ENCODE results near the gene RAB17.

The RAB17 gene

DNA sequence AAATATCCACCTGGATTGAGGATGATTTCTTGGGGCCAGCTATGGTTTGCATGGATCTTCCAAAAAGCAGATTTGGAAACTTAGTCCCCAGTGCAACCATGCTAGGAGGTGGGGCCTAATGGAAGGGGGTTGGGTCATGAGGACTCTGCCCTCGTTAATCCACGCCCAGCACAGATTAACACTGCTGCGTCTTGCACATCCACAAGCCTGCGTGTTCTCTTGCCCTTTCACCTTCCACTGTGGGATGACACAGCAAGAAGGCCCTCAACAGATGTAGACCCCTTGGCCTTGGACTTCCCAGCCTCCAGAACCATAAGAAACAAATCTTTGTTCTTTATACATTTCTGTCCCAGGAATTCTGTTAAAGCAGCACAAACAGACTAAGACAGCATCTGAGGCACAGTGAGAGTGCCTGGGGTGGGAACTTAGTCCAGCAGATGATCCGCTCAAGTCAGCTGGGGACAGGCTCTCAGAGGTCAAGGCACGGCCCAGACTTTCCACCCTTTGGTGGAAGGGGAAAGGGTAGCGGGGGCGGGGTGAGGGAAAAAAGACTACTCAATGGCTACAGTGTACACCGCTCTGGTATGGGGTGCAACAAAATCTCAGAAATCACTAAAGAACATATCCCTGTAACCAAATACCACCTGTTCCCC, 2.4 kb downstream of the RAB17 start:
- H3K4me3 ChIP-seq (ENCODE audit: low read length): no peak overlapping the region; the same call in 1 of the 2 replicates
- no peak for DNase-seq (ENCODE audit: low read depth, low spot score)
- no peaks in the 10 kb centered on the region for H3K9me3 ChIP-seq (ENCODE audit: control insufficient read depth, insufficient read depth, low read length)
- WGBS (ENCODE audit: insufficient coverage, insufficient read length): no CpG with 5 or more reads among the region's 9 CpGs
- peaks cover 9% of the 10 kb centered on the region for H3K4me1 ChIP-seq (ENCODE audit: control insufficient read depth, insufficient read depth, low read length)
- no peaks in the 10 kb centered on the region for H3K27me3 ChIP-seq (ENCODE audit: control insufficient read depth, insufficient read depth, low read length)
- H3K36me3 ChIP-seq (ENCODE audit: control insufficient read depth, insufficient read depth, low read length): no peaks in the 10 kb centered on the region
- H3K27ac ChIP-seq (ENCODE audit: low read length): no peak overlapping the region

DNA sequence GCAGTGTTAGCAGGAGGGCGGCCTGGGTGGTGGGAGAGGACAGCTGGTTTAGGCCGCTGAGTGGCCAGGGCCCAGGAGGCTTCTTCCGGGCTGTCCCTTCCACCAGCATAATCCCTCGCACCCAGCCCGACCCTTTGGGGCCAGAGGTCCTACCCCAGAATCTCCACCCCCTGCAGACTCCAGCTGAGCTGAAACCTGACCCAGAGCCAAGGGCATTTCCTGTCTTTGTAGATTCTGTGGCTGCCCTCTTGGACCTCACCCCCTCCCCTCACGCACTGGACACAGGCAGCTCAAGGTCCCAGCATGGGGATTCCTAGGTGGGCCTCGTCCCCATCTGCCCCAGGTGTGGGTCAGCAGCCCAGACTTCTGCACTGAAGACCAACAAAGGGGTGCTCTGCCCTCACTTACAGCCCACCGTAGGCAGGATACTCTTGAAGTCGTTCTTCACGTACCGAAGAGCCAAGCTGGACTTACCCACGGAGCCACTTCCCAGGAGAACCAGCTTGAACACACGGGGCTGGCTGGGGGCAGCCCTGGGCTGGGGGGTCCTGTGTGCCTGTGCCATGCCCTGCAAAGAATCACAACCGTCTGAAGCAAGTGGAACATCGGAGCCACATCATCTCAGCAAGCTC, 4.8 kb downstream of the RAB17 start:
- DNase-seq (ENCODE audit: low read depth, low spot score): no peak
- H3K27ac ChIP-seq (ENCODE audit: low read length): no peak overlapping the region
- no CpG with 5 or more reads among the region's 15 CpGs for WGBS (ENCODE audit: insufficient coverage, insufficient read length)
- H3K4me1 ChIP-seq (ENCODE audit: control insufficient read depth, insufficient read depth, low read length): peaks cover 10% of the 10 kb centered on the region
- 0 out of 2 replicates have a peak, but pooled peaks cover 3% of the 10 kb centered on the region for H3K36me3 ChIP-seq (ENCODE audit: control insufficient read depth, insufficient read depth, low read length)
- H3K4me3 ChIP-seq (ENCODE audit: low read length): no peak overlapping the region
- no peaks in the 10 kb centered on the region for H3K9me3 ChIP-seq (ENCODE audit: control insufficient read depth, insufficient read depth, low read length)
- no peaks in the 10 kb centered on the region for H3K27me3 ChIP-seq (ENCODE audit: control insufficient read depth, insufficient read depth, low read length)

DNA sequence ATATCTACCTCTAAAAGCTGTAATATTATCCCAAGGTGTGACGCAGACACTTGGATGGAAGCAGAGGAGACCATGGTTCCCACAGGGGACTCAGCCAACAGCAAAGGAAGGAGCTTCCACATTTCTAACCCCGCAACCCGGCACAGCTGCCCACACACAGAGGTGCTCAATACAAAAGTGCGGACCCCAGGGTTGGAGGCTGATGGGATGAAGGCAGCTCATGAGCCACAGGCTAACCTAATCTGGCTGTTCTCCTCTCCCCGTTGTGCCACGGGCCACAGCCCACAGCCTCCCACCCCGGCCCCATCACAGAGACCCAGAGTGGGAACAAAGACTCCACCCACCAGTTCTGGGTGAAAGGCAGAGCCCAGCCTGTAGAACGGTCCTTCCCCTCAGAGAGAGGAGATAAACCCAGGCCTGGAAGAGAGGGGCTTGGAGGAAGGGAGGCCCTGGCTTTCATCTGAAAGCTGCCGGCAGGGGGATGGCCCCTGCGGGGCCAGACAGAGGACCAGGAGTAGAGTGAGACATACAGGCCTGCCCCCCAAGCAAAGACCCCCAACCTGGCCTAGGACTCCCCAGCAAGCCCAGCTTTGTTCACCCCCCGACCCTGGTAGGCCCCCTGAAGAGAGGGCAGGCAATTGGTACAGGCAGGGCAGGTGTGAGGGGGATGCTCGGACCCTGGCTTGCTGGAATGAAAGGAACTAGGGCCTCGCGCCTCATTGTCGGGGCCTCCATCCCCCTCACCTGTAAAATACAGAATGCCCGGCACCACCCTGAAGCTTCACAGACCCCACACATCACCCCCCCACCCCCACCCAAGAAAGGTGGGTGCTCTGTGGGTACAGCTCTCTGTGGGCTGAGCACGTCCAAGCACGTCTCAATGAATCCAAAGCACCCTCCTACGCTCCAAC, 6.9 kb downstream of the RAB17 start:
- no peak for DNase-seq (ENCODE audit: low read depth, low spot score)
- Histone ChIP-seq H3K27ac (ENCODE audit: low read length) (no peak overlapping the region), H3K9me3 (ENCODE audit: control insufficient read depth, insufficient read depth, low read length) (no peaks in the 10 kb centered on the region), H3K4me1 (ENCODE audit: control insufficient read depth, insufficient read depth, low read length) (peaks cover 10% of the 10 kb centered on the region), H3K4me3 (ENCODE audit: low read length) (no peak overlapping the region), H3K27me3 (ENCODE audit: control insufficient read depth, insufficient read depth, low read length) (no peaks in the 10 kb centered on the region), H3K36me3 (ENCODE audit: control insufficient read depth, insufficient read depth, low read length) (0 out of 2 replicates have a peak, but pooled peaks cover 3% of the 10 kb centered on the region)
- WGBS (ENCODE audit: insufficient coverage, insufficient read length): no CpG with 5 or more reads among the region's 19 CpGs

DNA sequence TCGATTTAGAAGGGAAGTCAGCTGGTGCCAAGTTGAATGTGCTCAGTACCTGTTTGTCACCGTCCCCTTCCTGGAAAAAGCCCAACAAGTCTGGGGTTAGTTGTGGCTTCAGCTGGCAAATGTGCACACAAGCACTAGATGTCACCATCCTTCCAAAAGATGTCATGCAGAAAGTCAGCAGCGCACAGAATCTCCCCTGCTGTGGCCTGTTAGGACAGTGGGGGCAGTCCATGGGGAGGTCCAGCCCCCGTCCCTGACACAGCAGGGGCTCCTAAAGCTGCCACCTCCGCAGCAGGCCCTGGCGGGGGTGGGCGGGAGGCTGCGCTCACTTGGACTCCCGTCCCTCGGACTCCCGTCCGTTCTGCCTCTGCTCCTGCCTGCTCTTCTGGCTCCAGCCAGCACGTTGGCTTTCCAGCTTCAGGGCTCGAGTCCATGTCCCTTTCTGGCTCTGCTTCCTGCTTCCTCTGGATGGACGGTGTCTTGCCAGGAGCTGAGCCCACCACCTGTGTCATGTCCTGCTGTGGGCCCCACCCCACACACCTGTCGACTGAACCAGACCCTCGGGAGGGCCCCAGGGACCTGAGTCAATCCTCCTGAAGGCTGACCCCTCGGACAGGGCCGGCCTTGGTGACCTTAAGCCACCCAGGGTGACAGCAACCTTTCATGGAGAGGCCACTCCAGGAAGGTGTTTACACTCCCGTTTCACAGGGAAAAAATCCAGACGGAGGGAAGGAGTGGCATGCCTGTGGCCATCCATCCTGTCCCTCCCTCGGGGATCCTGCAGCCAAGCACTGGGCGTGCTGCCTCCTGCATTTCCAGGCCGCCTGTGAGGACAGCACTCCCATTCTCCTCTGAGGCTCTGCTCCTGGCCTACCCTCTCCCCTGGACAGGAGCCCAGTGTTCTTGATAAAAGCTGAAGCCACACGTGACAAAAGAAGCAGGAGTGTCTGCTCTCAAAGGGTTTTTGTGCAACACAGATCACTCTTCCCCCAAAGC, 8.5 kb downstream of the RAB17 start:
- H3K36me3 ChIP-seq (ENCODE audit: control insufficient read depth, insufficient read depth, low read length): peaks cover 12% of the 10 kb centered on the region; the same call in 1 of the 2 replicates
- DNase-seq (ENCODE audit: low read depth, low spot score): no peak
- no peak overlapping the region for H3K27ac ChIP-seq (ENCODE audit: low read length)
- WGBS (ENCODE audit: insufficient coverage, insufficient read length): no CpG with 5 or more reads among the region's 25 CpGs
- peaks cover 10% of the 10 kb centered on the region for H3K4me1 ChIP-seq (ENCODE audit: control insufficient read depth, insufficient read depth, low read length)
- no peak overlapping the region for H3K4me3 ChIP-seq (ENCODE audit: low read length)
- no peaks in the 10 kb centered on the region for H3K9me3 ChIP-seq (ENCODE audit: control insufficient read depth, insufficient read depth, low read length)
- no peaks in the 10 kb centered on the region for H3K27me3 ChIP-seq (ENCODE audit: control insufficient read depth, insufficient read depth, low read length)

DNA sequence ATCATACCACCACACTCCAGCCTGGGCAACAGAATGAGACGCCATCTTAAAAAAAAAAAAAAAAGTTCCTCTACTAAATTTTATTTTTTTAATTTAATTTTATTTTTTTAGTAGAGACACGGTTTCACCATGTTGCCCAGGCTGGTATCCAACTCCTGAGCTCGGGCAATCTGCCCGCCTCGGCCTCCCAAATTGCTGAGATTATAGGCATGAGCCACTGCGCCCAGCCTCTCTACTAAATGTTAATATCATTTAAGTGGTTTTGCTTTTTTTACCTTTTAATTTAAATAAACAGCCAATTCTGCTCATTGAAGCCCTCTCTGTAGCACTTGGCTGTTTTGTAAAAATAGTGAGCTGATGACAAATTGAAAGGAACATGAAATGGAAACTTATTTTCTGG, 9.2 kb downstream of the RAB17 start:
- WGBS (ENCODE audit: insufficient coverage, insufficient read length): no CpG with 5 or more reads among the region's 6 CpGs
- no peaks in the 10 kb centered on the region for H3K27me3 ChIP-seq (ENCODE audit: control insufficient read depth, insufficient read depth, low read length)
- no peak overlapping the region for H3K4me3 ChIP-seq (ENCODE audit: low read length)
- H3K36me3 ChIP-seq (ENCODE audit: control insufficient read depth, insufficient read depth, low read length): peaks cover 14% of the 10 kb centered on the region; the same call in 1 of the 2 replicates
- no peaks in the 10 kb centered on the region for H3K9me3 ChIP-seq (ENCODE audit: control insufficient read depth, insufficient read depth, low read length)
- H3K4me1 ChIP-seq (ENCODE audit: control insufficient read depth, insufficient read depth, low read length): peaks cover 10% of the 10 kb centered on the region
- no peak overlapping the region for H3K27ac ChIP-seq (ENCODE audit: low read length)
- DNase-seq (ENCODE audit: low read depth, low spot score): no peak

DNA sequence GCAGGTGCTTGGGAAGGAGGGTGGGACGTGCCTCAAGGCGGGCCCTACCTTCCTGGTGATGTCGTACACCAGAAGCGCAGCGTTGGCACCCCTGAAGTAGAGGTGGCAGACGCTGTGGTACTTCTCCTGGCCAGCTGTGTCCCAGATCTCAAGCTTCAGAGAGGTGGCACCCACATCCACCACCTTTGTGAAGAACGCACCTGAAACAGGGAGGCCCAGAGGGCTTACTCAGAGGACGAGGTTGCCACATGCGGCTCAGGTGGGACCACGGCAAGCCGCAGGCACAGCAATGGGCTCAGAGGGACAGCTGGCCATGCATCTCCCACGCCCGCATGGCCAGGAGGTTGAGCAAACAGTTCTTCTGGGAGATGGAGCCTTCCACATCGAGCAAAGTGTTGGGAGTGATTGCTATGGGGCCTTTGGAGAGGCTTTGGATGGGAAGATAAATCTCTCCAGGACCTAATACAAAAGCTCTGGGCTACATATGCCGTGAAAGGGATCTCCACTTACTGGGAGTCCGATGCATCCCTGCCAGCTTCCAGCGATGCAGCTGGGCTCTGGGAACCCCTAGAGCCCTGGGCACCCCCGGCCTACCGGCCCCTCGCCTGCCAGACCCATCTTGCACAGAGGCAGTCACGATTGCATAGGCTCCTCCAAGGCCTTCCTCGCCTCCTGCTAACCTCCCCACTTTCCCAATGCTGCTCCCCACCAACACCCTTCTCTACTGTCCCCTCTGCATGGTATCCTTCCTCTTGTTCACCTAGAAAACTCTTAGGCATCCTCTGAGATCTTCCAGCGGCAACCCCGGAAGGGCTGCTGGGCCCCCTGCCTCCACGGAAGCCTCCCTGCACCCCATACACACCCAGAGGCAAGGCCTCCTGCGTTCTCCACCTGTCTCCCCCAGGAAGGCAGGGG, 12.3 kb downstream of the RAB17 start:
- no peak overlapping the region for H3K27ac ChIP-seq (ENCODE audit: low read length)
- peaks cover 14% of the 10 kb centered on the region for H3K36me3 ChIP-seq (ENCODE audit: control insufficient read depth, insufficient read depth, low read length)
- no peak for DNase-seq (ENCODE audit: low read depth, low spot score)
- H3K27me3 ChIP-seq (ENCODE audit: control insufficient read depth, insufficient read depth, low read length): no peaks in the 10 kb centered on the region
- WGBS (ENCODE audit: insufficient coverage, insufficient read length): no CpG with 5 or more reads among the region's 26 CpGs
- no peak overlapping the region for H3K4me3 ChIP-seq (ENCODE audit: low read length)
- H3K4me1 ChIP-seq (ENCODE audit: control insufficient read depth, insufficient read depth, low read length): peaks cover 5% of the 10 kb centered on the region; the same call in 1 of the 2 replicates
- no peaks in the 10 kb centered on the region for H3K9me3 ChIP-seq (ENCODE audit: control insufficient read depth, insufficient read depth, low read length)

DNA sequence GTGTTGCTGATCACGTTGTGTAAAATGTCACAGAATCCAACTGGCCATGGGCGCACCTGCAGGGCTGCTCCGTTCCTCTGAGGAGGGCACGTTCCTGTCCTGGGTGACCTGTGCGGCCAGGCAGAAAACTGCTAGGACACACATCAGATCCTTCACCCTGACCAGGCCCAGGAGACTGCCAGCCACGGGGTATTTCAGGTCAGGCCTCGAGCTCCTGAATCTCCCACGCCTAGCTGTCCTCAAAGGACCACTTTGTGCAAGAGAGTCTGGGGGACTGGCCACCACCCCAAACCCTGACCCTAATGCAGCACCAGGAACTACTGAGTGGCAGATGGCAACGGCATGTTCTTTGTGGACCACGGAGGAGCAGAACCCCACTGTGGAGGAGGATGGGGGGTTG, 13.1 kb downstream of the RAB17 start:
- no peaks in the 10 kb centered on the region for H3K9me3 ChIP-seq (ENCODE audit: control insufficient read depth, insufficient read depth, low read length)
- no peak for DNase-seq (ENCODE audit: low read depth, low spot score)
- H3K27me3 ChIP-seq (ENCODE audit: control insufficient read depth, insufficient read depth, low read length): no peaks in the 10 kb centered on the region
- WGBS (ENCODE audit: insufficient coverage, insufficient read length): no CpG with 5 or more reads among the region's 10 CpGs
- no peak overlapping the region for H3K4me3 ChIP-seq (ENCODE audit: low read length)
- H3K27ac ChIP-seq (ENCODE audit: low read length): no peak overlapping the region
- H3K4me1 ChIP-seq (ENCODE audit: control insufficient read depth, insufficient read depth, low read length): peaks cover 7% of the 10 kb centered on the region
- peaks cover 14% of the 10 kb centered on the region for H3K36me3 ChIP-seq (ENCODE audit: control insufficient read depth, insufficient read depth, low read length)

DNA sequence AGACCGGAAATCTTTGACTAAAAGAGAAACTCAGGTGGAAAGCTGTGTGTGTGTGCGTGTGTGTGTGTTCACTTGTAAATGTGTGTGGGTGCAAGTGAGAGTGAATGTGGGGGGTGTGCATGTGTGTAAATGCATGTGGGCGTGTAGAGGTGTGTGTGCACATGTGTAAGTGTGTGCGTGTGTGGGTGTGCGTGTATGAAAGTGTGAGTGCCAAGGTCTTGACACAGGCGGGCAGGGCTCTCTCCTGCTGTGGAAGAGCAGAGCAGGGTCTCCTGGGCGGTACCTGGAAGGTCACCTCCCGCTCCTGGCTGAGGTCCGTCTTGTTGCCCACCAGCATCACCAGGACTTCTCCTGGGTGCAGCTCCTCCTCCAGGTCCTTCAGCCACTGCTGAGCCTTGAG, 13.6 kb downstream of the RAB17 start:
- peaks cover 6% of the 10 kb centered on the region for H3K4me1 ChIP-seq (ENCODE audit: control insufficient read depth, insufficient read depth, low read length)
- peaks cover 13% of the 10 kb centered on the region for H3K36me3 ChIP-seq (ENCODE audit: control insufficient read depth, insufficient read depth, low read length)
- no peak for DNase-seq (ENCODE audit: low read depth, low spot score)
- WGBS (ENCODE audit: insufficient coverage, insufficient read length): 100% methylated on average over 3 of the region's 9 CpGs
- H3K4me3 ChIP-seq (ENCODE audit: low read length): no peak overlapping the region
- H3K27ac ChIP-seq (ENCODE audit: low read length): no peak overlapping the region
- no peaks in the 10 kb centered on the region for H3K27me3 ChIP-seq (ENCODE audit: control insufficient read depth, insufficient read depth, low read length)
- no peaks in the 10 kb centered on the region for H3K9me3 ChIP-seq (ENCODE audit: control insufficient read depth, insufficient read depth, low read length)
